ENCODE data around the gene UBE2E2.

DNA sequence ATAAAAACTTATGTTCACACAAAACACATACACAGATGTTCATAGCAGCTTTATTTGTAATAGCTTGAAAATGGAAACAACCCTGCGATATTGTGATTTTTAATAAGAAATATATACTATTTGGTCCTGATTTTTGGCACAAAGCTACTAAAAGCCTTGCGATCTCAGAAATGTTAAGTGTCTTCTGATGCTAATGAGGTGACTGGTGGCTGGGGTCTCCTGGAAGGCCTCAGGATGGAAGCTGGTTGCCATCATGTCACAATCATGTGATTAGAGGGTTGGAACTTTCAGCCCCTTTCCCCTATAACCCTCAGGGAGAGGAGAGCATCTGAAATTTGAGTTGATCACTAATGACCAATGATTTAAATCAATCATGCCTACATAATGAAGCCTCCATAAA is 324.2 kb downstream of the UBE2E2 start:
- TF ChIP-seq, protein P1, sequence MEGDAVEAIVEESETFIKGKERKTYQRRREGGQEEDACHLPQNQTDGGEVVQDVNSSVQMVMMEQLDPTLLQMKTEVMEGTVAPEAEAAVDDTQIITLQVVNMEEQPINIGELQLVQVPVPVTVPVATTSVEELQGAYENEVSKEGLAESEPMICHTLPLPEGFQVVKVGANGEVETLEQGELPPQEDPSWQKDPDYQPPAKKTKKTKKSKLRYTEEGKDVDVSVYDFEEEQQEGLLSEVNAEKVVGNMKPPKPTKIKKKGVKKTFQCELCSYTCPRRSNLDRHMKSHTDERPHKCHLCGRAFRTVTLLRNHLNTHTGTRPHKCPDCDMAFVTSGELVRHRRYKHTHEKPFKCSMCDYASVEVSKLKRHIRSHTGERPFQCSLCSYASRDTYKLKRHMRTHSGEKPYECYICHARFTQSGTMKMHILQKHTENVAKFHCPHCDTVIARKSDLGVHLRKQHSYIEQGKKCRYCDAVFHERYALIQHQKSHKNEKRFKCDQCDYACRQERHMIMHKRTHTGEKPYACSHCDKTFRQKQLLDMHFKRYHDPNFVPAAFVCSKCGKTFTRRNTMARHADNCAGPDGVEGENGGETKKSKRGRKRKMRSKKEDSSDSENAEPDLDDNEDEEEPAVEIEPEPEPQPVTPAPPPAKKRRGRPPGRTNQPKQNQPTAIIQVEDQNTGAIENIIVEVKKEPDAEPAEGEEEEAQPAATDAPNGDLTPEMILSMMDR (IDR thresholded peaks at IDR 0.05; ENCODE audit: low read length): no peak
- TF ChIP-seq EZH2 (IDR thresholded peaks at IDR 0.05; ENCODE audit: borderline replicate concordance, low read length): no peak
